HG03457 (cell line): Measurements from ENCODE around the gene PCDHB13.
"Not testable (repeated sequence)": the region's sequence is repeated elsewhere in the genome, so short reads cannot be mapped to it uniquely, and the experiment has no call there.

Experiments
- ATAC-seq: cut with Tn5 transposase; IDR thresholded peaks from one replicate; pipeline ENCODE4 v1.9.1; 2021; ENCODE audit warnings: moderate number of reproducible peaks; ENCODE audit not compliant: unreplicated experiment

The PCDHB13 gene

GRCh38 chr5:141201126-141201525 lies 12.6 kb upstream of the PCDHB13 start:
- ATAC-seq, result not testable (repeated sequence)

- ATAC-seq, result not testable (repeated sequence)
These were observed 12.1 kb upstream of the PCDHB13 start for GRCh38 chr5:141201646-141202045.

- ATAC-seq, result no peak
These were observed 5.2 kb upstream of the PCDHB13 start, which contains the start of gene PCDHB12 for GRCh38 chr5:141208478-141208877. TSS of gene PCDHB12 (plus strand) at chr5:141208719. CDS start at chr5:141208908, 189 bp downstream.

GRCh38 chr5:141210281-141210680 lies 3.4 kb upstream of the PCDHB13 start:
- not testable (repeated sequence) for ATAC-seq

GRCh38 chr5:141210849-141211248 lies 2.9 kb upstream of the PCDHB13 start:
- ATAC-seq, result not testable (repeated sequence)

- not testable (repeated sequence) for ATAC-seq
These were observed 864 bp downstream of the PCDHB13 start for GRCh38 chr5:141214583-141214982.

GRCh38 chr5:141215504-141215903 lies 1.8 kb downstream of the PCDHB13 start:
- not testable (repeated sequence) for ATAC-seq

- not testable (repeated sequence) for ATAC-seq
These were observed 2.3 kb downstream of the PCDHB13 start for GRCh38 chr5:141216035-141216434.

GRCh38 chr5:141223112-141223783 lies 9.5 kb downstream of the PCDHB13 start, which contains the start of gene PCDHB14:
TSS of gene PCDHB14 (plus strand) at chr5:141223343. CDS start at chr5:141223506, 163 bp downstream.
- ATAC-seq, result no peak

GRCh38 chr5:141224844-141225243 lies 11.1 kb downstream of the PCDHB13 start:
- ATAC-seq, result not testable (repeated sequence)

GRCh38 chr5:141225421-141225820 lies 11.7 kb downstream of the PCDHB13 start:
- not testable (repeated sequence) for ATAC-seq

GRCh38 chr5:141234109-141234667 lies 20.5 kb downstream of the PCDHB13 start:
- no peak for ATAC-seq

- not testable (repeated sequence) for ATAC-seq
These were observed 22.2 kb downstream of the PCDHB13 start for GRCh38 chr5:141235922-141236321.

- ATAC-seq, result no peak
These were observed 23.0 kb downstream of the PCDHB13 start for GRCh38 chr5:141236516-141237313.

- ATAC-seq, result no peak
These were observed 27.8 kb downstream of the PCDHB13 start for GRCh38 chr5:141241496-141241895.

- ATAC-seq, result no peak
These were observed 31.6 kb downstream of the PCDHB13 start, which contains the start of gene PCDHB15 for GRCh38 chr5:141245250-141245717. TSS of gene PCDHB15 (plus strand) at chr5:141245395. CDS start at chr5:141245579, 184 bp downstream.

- ATAC-seq, result not testable (repeated sequence)
These were observed 33.3 kb downstream of the PCDHB13 start for GRCh38 chr5:141246971-141247370.

- ATAC-seq, result not testable (repeated sequence)
These were observed 33.7 kb downstream of the PCDHB13 start for GRCh38 chr5:141247434-141247833.

- no peak for ATAC-seq
These were observed 36.9 kb downstream of the PCDHB13 start for GRCh38 chr5:141250576-141250975.

GRCh38 chr5:141258464-141258863 lies 44.7 kb downstream of the PCDHB13 start:
- ATAC-seq, result no peak

- no peak for ATAC-seq
These were observed 45.2 kb downstream of the PCDHB13 start for GRCh38 chr5:141258948-141259347.
